Stomach (tissue), 9 donors: ENCODE data around the gene YJU2. TPM values are rescaled to one million over a fixed set of nuclear protein-coding genes. Genes with fewer than 3 reads are reported as not detected.

ENCODE experiments used
- DNase-seq, 2 donors: peaks; one replicate each; pipeline versions ENCODE4 v3.0.0 to v3.0.0-alpha.2; 2013 to 2019
- H3K27ac ChIP-seq, 5 donors: fragments of 200-600 bp in 4 of 5; sonication (generic) in 4 of 5; one replicate each; pipeline ENCODE4 v1.5.1; 2013 to 2019; ENCODE audit warnings: mild to moderate bottlenecking in 1 of 5, moderate library complexity in 1 of 5
- H3K27me3 ChIP-seq, 3 donors: fragments of 200-600 bp; sonication (generic); one replicate each; pipeline ENCODE4 v1.5.1; 2017 to 2019; ENCODE audit warnings: mixed run types in 1 of 3
- H3K36me3 ChIP-seq, 4 donors: fragments of 200-600 bp; sonication (generic); 1 replicate in 3 of 4; 2 replicates in 1 of 4; pipeline ENCODE4 v1.5.1; 2016 to 2019
- H3K4me1 ChIP-seq, 4 donors: fragments of 200-600 bp; sonication (generic); one replicate each; pipeline ENCODE4 v1.5.1; 2016 to 2019
- H3K4me3 ChIP-seq, 4 donors: fragments of 200-600 bp; sonication (generic) in 3 of 4; one replicate each; pipeline ENCODE4 v1.5.1; 2016 to 2019; ENCODE audit warnings: mild to moderate bottlenecking in 1 of 4
- H3K9me3 ChIP-seq, 4 donors: fragments of 200-600 bp; sonication (generic); one replicate each; pipeline ENCODE4 v1.5.1; 2016 to 2019
- EP300 ChIP-seq: sonication (generic); formaldehyde crosslinking; IDR thresholded peaks from one replicate; pipeline ENCODE4 v1.6.1; 2017; ENCODE audit warnings: antibody characterized with exemption
- POLR2A ChIP-seq, 4 donors: fragments of 450-650 bp; IDR thresholded peaks; one replicate each; pipeline ENCODE4 v1.6.1; 2016; ENCODE audit warnings: antibody characterized with exemption in 4 of 4, control low read depth in 2 of 4, mild to moderate bottlenecking in 1 of 4, moderate library complexity in 1 of 4
- POLR2AphosphoS5 ChIP-seq, 3 donors: sonication (generic); formaldehyde crosslinking; IDR thresholded peaks; one replicate each; pipeline ENCODE4 v1.6.1; 2016; ENCODE audit warnings: antibody characterized with exemption in 3 of 3
- WGBS, 5 donors: extraction: QIAGEN DNeasy Blood & Tissue Kit in 3 of 5; methylation state at CpG; one replicate each; pipeline versions ENCODE4 v1.1.5 to v1.1.7; 2013 to 2018; 5-methylcytosine and 5-hydroxymethylcytosine counted together
- intact Hi-C: fragments of 100-400 bp; cut with DNase I; formaldehyde crosslinking; loops from one replicate; pipeline ENCODE4 v1.15.1; 2023; ENCODE audit warnings: low total_unique reads
- polyA plus RNA-seq, 3 donors: library from polyadenylated mRNA; stranded (reverse); fragments of 200-250 nt; gene quantifications; one replicate each; pipeline ENCODE4 v1.2.3, GENCODE V29; 2013
- total RNA-seq, 5 donors: library from RNA; depleted of rRNA; stranded (reverse); fragments of >200 nt; gene quantifications; one replicate each; pipeline versions ENCODE4 v1.1.0 to v1.2.3, GENCODE V29; 2014 to 2016
- TF ChIP-seq, protein P1 (sequence below), 7 experiments: fragments of 450-650 bp in 4 of 7; fragments of 200-600 bp in 3 of 7; sonication (generic) in 3 of 7; IDR thresholded peaks; one replicate each; pipeline ENCODE4 v1.5.1; 2016 to 2019; ENCODE audit warnings: antibody characterized with exemption in 7 of 7, control low read depth in 2 of 7, mild to moderate bottlenecking in 1 of 7
- donor health status: healthy with polysubstance abuse.
- donor health status: Bipolar disorder and iron deficiency.
- donor health status: healthy.

Gene YJU2
- total and polyA plus RNA-seq, 8 donors, result 3.5 to 48.4 (median 23.9) TPM

DNA sequence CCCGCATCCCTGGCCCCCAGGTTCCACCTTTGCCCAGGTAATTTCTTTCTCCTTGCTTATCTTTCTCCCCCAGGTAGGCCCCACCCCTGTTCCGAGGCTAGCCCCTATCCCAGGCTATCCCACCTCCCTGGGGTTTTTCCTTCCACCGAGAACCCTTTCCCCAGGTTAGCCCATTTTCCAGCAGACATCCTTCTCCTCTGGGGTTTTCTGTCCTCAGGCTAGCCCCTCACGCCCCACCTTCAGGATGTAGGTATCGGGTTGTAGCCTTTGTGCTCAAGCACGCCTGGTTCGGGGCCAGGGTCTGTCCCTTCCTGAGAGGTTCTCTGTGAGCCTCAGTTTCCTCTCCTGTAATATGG lies 58.4 kb downstream of the YJU2 start:
- Histone ChIP-seq H3K27me3 (peaks cover 9 to 50% (median 18%) of the 10 kb centered on the region in 3 donors), H3K4me3 (no peak overlapping the region), H3K9me3 (no peaks in the 10 kb centered on the region), H3K36me3 (no peaks in the 10 kb centered on the region), H3K4me1 (peaks cover 0 to 10% (median 8%) of the 10 kb centered on the region in 4 donors), H3K27ac (no peak overlapping the region)
- intact Hi-C loops, result no loop called here
- no peak for TF ChIP-seq EP300
- no peak for TF ChIP-seq POLR2A (IDR thresholded peaks at IDR 0.05)
- no peak for TF ChIP-seq POLR2AphosphoS5 (IDR thresholded peaks at IDR 0.05)
- TF ChIP-seq, protein P1, sequence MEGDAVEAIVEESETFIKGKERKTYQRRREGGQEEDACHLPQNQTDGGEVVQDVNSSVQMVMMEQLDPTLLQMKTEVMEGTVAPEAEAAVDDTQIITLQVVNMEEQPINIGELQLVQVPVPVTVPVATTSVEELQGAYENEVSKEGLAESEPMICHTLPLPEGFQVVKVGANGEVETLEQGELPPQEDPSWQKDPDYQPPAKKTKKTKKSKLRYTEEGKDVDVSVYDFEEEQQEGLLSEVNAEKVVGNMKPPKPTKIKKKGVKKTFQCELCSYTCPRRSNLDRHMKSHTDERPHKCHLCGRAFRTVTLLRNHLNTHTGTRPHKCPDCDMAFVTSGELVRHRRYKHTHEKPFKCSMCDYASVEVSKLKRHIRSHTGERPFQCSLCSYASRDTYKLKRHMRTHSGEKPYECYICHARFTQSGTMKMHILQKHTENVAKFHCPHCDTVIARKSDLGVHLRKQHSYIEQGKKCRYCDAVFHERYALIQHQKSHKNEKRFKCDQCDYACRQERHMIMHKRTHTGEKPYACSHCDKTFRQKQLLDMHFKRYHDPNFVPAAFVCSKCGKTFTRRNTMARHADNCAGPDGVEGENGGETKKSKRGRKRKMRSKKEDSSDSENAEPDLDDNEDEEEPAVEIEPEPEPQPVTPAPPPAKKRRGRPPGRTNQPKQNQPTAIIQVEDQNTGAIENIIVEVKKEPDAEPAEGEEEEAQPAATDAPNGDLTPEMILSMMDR (IDR thresholded peaks at IDR 0.05), result no peak
- WGBS, 5 donors, result 67 to 74% (median 69%) methylated on average over 6 to 7 of the region's 7 CpGs
- DNase-seq, result no peak

DNA sequence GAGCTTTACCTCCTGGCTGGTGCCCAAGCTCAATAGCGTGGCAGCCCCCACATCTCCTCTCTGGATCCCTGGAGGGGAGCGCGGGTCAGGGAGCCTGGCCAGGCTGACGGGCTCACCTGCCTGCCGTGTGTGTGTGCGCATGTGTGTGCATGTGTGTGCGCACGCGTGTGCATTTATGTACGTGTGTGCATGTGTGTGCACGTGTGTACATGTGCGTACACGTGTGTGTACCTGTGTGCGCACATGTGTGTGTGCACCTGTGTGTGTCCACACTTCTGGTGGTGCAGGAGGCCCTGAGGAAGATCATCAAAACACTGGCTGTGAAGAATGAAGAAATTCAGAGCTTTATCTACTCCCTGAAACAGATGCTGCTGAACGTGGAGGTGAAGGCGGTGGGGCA lies 58.8 kb downstream of the YJU2 start:
- Histone ChIP-seq H3K4me1 (peaks cover 0 to 10% (median 8%) of the 10 kb centered on the region in 4 donors), H3K27ac (no peak overlapping the region), H3K27me3 (peaks cover 9 to 50% (median 18%) of the 10 kb centered on the region in 3 donors), H3K4me3 (no peak overlapping the region), H3K36me3 (no peaks in the 10 kb centered on the region), H3K9me3 (no peaks in the 10 kb centered on the region)
- WGBS, 5 donors, result 81 to 83% (median 82%) methylated on average over 12 to 16 of the region's 16 CpGs
- intact Hi-C loops, result no loop called here
- no peak for DNase-seq
- no peak for TF ChIP-seq EP300
- TF ChIP-seq, protein P1 (IDR thresholded peaks at IDR 0.05), result no peak
- TF ChIP-seq POLR2A (IDR thresholded peaks at IDR 0.05), result no peak
- no peak for TF ChIP-seq POLR2AphosphoS5 (IDR thresholded peaks at IDR 0.05)

DNA sequence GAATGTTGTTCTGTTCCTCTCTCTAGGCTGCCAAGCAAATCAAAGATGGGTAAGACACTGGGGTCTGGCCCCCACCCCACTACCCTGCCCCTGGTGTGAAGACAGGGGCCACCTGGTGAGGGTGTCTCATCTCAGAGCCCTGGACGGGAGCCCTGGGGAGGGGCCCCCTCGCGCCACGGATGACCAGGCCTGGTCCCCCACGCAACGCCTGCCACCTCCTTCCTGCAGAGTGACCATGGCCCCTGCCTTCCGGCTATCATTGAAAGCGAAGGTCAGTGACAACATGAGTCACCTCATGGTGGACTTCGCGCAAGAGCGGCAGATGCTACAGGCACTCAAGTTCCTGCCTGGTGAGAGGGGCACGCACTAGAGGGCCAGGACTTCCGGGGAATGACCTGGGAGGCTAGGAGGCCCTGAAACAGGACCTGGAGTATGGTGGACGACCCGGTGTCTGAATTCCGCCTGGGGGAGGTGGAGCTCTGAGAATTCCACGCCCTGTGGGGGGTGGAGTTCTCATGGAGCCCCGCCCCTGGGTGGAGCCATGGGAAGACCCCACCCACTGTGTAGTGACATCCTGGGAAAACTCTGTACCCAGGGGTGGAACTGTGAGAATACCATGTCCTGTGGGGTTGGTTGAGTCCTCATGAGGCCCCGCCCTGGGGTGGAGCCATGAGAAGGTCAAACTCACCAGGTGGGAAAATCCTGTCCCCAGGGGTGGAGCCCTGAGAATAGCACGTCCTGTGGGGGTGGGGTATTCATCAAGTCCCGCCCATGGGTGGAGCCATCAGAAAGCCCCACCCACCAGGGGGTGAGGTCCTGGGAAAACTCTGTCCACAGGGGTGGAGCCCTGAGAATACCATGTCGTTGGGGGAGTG lies 63.6 kb downstream of the YJU2 start:
- intact Hi-C loops, result no loop called here
- H3K36me3 ChIP-seq, result no peaks in the 10 kb centered on the region
- H3K9me3 ChIP-seq, result no peaks in the 10 kb centered on the region
- 87 to 90% (median 89%) methylated on average over 20 to 22 of the region's 22 CpGs for WGBS, 5 donors
- no peak overlapping the region for H3K27ac ChIP-seq
- no peak for DNase-seq
- TF ChIP-seq, protein P1 (IDR thresholded peaks at IDR 0.05), result no peak
- TF ChIP-seq POLR2AphosphoS5 (IDR thresholded peaks at IDR 0.05) (no peak), EP300 (no peak), POLR2A (IDR thresholded peaks at IDR 0.05) (no peak)
- peaks cover 0 to 9% (median 0%) of the 10 kb centered on the region in 4 donors for H3K4me1 ChIP-seq
- H3K27me3 ChIP-seq, result peaks cover 0 to 15% (median under 1%) of the 10 kb centered on the region in 3 donors
- no peak overlapping the region for H3K4me3 ChIP-seq

DNA sequence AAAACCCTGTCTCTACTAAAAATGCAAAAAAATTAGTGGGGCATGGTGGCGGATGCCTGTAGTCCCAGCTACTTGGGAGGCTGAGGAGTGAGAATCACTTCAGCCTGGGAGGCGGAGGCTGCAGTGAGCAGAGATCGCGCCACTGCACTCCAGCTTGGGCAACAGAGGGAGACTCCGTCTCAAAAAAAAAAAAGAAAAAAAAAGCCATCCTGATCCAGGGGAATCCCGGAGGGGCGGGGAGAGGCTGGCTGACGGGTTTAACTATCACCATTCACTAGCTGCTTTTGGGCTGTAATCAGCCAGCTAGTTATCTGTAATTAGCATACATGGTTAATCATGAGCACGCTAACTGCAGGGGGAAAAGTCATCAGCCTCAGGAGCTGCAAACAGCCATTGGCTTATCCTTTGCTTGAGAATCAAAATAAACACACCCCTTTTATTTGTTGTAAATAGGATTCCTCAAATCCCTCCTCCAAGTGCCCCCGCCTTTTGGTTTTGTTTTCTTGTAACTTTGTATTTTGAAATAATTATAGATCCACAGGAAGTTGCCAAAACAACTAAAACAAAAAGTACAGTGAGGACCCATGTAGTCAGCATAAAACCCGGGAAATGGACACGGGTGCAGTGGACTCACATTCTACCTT lies 67.1 kb downstream of the YJU2 start:
- no peak for TF ChIP-seq EP300
- TF ChIP-seq, protein P1 (IDR thresholded peaks at IDR 0.05), result no peak
- no peak for TF ChIP-seq POLR2A (IDR thresholded peaks at IDR 0.05)
- TF ChIP-seq POLR2AphosphoS5 (IDR thresholded peaks at IDR 0.05), result no peak
- intact Hi-C loops, result no loop called here
- Histone ChIP-seq H3K27ac (no peak overlapping the region), H3K9me3 (no peaks in the 10 kb centered on the region), H3K27me3 (peaks cover 0 to 8% (median 0%) of the 10 kb centered on the region in 3 donors), H3K4me1 (peaks cover 0 to 9% (median 0%) of the 10 kb centered on the region in 4 donors), H3K36me3 (no peaks in the 10 kb centered on the region), H3K4me3 (no peak overlapping the region)
- 36 to 46% (median 40%) methylated on average over 12 of the region's 12 CpGs for WGBS, 5 donors
- DNase-seq, result no peak
